Epithelial cell of proximal tubule (primary cell): Measurements from ENCODE around the gene SEC63. TPM values are rescaled to one million over a fixed set of nuclear protein-coding genes. Genes with fewer than 3 reads are reported as not detected.
"Not testable (repeated sequence)": the region's sequence is repeated elsewhere in the genome, so short reads cannot be mapped to it uniquely, and the experiment has no call there.

Experiments
- DNase-seq: peaks from one replicate; pipeline ENCODE4 v3.0.0-alpha.2; 2011; ENCODE audit warnings: low read depth
- H3K4me3 ChIP-seq: 2 replicates; pipeline ENCODE4 v1.5.1; 2011; ENCODE audit warnings: low read depth, mild to moderate bottlenecking, low read length
- CTCF ChIP-seq: conservative IDR thresholded peaks from 2 replicates; pipeline ENCODE4 v1.5.1; 2012; ENCODE audit warnings: low read depth, mild to moderate bottlenecking, low read length
- total RNA-seq: library from RNA; depleted of rRNA; stranded (reverse); fragments of >200 nt; gene quantifications from 2 replicates; pipeline ENCODE4 v1.2.3, GENCODE V29; 2015

Gene SEC63
- total RNA-seq, 1 donor from 2014 or later = 5.4 TPM

- TF ChIP-seq CTCF = no peak
- H3K4me3 ChIP-seq = no peak overlapping the region
- DNase-seq = no peak
Observed at GRCh38 chr6:107941199-107941598, 16.8 kb downstream of the SEC63 start.

DNA sequence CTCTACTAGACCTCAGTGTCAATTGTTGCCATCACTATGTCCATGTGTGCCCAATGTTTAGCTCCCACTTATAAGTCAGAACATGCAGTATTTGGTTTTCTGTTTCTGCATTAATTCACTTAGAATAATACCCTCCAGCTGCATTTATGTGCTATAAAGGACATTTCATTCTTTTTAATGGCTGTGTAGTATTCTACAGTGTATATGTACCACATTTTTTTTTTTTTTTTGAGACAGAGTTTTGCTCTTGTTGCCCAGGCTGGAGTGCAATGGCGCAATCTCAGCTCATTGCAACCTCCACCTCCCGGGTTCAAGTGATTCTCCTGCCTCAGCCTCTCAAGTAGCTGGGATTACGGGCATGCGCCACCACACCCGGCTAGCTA is 21.1 kb downstream of the SEC63 start:
- H3K4me3 ChIP-seq, DNase-seq: not testable (repeated sequence)

DNA sequence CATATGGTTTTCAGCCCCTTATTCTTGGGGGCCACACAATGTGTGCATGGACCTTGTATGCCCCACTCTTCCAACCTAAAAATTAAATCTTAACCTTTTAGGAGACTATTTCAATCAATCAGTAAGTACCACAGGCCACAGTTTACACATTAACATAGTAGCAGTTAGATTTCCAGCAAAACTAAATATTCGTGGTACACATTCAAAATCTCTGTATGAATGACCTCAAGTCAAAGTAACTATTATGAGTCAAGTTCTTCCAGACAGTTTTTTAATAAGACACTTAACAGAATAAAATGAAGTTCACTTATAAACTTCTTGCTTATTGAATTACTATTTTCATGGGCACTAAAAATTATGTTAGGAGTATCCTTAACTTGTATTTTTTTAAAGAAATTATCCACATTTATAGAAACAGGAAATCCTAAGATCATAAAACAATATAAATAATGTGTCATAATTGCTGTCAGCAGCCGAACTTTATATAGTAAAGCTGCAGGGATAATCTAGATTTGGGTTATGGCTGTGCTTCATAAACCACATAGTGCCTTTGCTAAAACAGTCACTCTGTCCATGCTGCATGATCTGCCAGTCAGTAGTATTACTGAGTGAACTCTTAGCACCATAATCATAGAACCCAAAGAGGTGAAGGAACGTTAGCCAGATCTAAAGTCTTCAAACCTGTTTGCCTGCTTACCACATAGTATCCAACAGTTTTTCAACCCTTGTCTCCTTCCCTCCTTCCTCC is 21.7 kb downstream of the SEC63 start:
- no peak for DNase-seq

GRCh38 chr6:107934229-107934628 is 23.8 kb downstream of the SEC63 start:
- DNase-seq, H3K4me3 ChIP-seq: not testable (repeated sequence)

More for the DNA sequence above, 21.7 kb downstream of the SEC63 start:
- TF ChIP-seq CTCF = no peak
- H3K4me3 ChIP-seq = no peak overlapping the region

GRCh38 chr6:107932580-107932979 is 25.4 kb downstream of the SEC63 start:
- no peak overlapping the region for H3K4me3 ChIP-seq
- no peak for DNase-seq
- TF ChIP-seq CTCF = no peak

GRCh38 chr6:107931894-107932293 is 26.1 kb downstream of the SEC63 start:
- no peak for DNase-seq
- no peak for TF ChIP-seq CTCF
- no peak overlapping the region for H3K4me3 ChIP-seq

- TF ChIP-seq CTCF = no peak
- no peak for DNase-seq
Observed at GRCh38 chr6:107928984-107929383, 29.0 kb downstream of the SEC63 start.

DNA sequence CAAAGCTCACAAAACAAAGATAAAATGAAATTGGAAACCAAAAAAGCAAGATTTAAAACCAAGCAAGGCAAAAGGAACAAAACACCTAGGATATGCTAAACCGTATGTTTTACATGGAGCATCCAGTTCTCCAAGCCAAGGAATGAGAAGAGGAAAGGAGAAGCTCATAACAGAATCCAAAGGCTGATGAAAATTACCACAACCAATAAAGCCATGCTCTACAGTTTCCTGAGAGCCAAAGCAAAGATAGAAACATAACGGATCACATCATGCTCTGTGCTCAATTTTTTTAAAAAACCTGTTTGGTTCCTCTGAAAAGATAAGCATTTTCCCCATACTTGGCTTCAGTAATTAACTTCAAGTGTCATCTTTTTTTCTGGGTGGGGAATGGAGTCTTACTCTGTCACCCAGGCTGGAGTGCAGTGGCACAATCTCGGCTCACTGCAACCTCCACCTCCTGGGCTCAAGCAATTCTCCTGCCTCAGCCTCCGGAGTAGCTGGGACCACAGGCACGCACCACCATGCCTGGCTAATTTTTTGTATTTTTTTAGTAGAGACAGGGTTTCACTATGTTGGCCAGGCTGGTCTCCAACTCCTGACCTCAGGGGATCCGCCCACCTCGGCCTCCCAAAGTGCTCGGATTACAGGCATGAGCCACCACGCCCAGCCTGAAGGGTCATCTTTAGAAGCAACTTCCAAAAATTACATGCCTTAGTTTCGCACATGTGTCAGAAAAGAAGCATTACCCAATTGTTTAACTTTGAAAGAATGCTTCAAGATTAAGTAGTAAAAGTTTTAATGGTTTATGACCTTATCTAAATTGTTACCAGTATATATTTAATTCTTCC is 31.1 kb downstream of the SEC63 start:
- DNase-seq, H3K4me3 ChIP-seq: not testable (repeated sequence)

More at GRCh38 chr6:107928984-107929383, 29.0 kb downstream of the SEC63 start:
- no peak overlapping the region for H3K4me3 ChIP-seq
